ENCODE results near the gene COPS7A. TPM values are rescaled to one million over a fixed set of nuclear protein-coding genes. Genes with fewer than 3 reads are reported as not detected.
A peak's percentile ranks its signal among the peaks of the same experiment; 100 is the strongest.

Gene COPS7A
- total and polyA plus RNA-seq, 9 of the 15 experiments (the other 6 are each of a cell fraction or from before 2014, with no cell fraction given), result 12.7 to 36.0 (median 24.3) TPM

DNA sequence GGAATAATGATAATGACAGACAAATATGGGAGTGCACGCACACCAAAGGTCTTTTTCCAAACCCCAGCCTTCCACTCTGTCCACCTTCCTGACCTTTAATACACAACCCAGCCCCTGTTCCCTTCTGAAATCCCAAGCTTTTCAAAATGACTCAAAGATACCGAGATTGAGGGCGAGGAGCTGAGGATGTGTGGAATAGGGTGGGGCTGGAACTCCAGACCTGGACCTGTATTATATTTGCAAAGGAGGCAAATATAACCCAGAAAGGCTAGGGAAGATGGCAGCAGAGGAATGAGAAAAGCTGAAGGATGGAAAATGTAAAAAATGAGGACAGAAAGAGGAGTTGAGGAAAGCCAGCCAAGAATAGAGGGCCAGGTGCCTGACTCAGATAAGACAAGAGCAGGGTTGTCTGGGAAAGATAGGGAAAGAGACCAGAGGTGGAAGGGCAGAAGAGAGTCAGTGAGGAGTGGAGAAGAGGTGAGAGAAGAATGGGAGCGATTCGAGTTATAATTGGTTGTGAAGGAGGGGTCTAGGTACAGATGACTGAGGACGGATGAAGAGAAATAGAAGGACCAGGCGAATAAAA, 41.3 kb downstream of the COPS7A start (continued):
- no peak for TF ChIP-seq ELF2 (CRISPR knock-in tag; IDR thresholded peaks at IDR 0.05)
- TF ChIP-seq, protein P1, sequence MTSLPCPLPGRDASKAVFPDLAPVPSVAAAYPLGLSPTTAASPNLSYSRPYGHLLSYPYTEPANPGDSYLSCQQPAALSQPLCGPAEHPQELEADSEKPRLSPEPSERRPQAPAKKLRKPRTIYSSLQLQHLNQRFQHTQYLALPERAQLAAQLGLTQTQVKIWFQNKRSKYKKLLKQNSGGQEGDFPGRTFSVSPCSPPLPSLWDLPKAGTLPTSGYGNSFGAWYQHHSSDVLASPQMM (CRISPR knock-in tag; IDR thresholded peaks at IDR 0.05), result no peak
- TF ChIP-seq MYC (IDR thresholded peaks at IDR 0.05; ENCODE audit: low read depth, low read length), result peak; percentile 39; the same call in 1 of the 2 replicates
- TF ChIP-seq MYC (CRISPR knock-in tag; IDR thresholded peaks at IDR 0.05; ENCODE audit: borderline replicate concordance, low read depth), result no peak
- TF ChIP-seq SRSF7 (optimal IDR thresholded peaks at IDR 0.05; ENCODE audit: low read depth, low read length), result no peak
- no peak for TF ChIP-seq RBFOX2 (IDR thresholded peaks at IDR 0.05; ENCODE audit: low read depth, low read length)
- no peak for TF ChIP-seq HMGN3 (IDR thresholded peaks at IDR 0.05; ENCODE audit: borderline replicate concordance, extremely low read depth, insufficient read length, low read depth, low read length)
- TF ChIP-seq ZC3H4 (CRISPR knock-in tag; IDR thresholded peaks at IDR 0.05; ENCODE audit: borderline replicate concordance), result no peak
- TF ChIP-seq, protein P2, sequence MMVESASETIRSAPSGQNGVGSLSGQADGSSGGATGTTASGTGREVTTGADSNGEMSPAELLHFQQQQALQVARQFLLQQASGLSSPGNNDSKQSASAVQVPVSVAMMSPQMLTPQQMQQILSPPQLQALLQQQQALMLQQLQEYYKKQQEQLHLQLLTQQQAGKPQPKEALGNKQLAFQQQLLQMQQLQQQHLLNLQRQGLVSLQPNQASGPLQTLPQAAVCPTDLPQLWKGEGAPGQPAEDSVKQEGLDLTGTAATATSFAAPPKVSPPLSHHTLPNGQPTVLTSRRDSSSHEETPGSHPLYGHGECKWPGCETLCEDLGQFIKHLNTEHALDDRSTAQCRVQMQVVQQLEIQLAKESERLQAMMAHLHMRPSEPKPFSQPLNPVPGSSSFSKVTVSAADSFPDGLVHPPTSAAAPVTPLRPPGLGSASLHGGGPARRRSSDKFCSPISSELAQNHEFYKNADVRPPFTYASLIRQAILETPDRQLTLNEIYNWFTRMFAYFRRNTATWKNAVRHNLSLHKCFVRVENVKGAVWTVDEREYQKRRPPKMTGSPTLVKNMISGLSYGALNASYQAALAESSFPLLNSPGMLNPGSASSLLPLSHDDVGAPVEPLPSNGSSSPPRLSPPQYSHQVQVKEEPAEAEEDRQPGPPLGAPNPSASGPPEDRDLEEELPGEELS (CRISPR knock-in tag; IDR thresholded peaks at IDR 0.05; ENCODE audit: borderline replicate concordance), result no peak
- TF ChIP-seq, protein P3, sequence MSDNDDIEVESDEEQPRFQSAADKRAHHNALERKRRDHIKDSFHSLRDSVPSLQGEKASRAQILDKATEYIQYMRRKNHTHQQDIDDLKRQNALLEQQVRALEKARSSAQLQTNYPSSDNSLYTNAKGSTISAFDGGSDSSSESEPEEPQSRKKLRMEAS (CRISPR knock-in tag; IDR thresholded peaks at IDR 0.05), result no peak
- no peak for TF ChIP-seq CEBPB (tag; IDR thresholded peaks at IDR 0.05)
- TF ChIP-seq ETV1 (tag; conservative IDR thresholded peaks at IDR 0.05; ENCODE audit: low read depth), result no peak
- TF ChIP-seq ZNF274 (IDR thresholded peaks at IDR 0.05; ENCODE audit: borderline replicate concordance, low read depth, low read length), result no peak
- TF ChIP-seq, protein P4, sequence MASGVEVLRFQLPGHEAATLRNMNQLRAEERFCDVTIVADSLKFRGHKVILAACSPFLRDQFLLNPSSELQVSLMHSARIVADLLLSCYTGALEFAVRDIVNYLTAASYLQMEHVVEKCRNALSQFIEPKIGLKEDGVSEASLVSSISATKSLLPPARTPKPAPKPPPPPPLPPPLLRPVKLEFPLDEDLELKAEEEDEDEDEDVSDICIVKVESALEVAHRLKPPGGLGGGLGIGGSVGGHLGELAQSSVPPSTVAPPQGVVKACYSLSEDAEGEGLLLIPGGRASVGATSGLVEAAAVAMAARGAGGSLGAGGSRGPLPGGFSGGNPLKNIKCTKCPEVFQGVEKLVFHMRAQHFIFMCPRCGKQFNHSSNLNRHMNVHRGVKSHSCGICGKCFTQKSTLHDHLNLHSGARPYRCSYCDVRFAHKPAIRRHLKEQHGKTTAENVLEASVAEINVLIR (CRISPR knock-in tag; IDR thresholded peaks at IDR 0.05), result no peak
- TF ChIP-seq KAT8 (IDR thresholded peaks at IDR 0.05; ENCODE audit: low read depth), result no peak
- TF ChIP-seq, protein P5, sequence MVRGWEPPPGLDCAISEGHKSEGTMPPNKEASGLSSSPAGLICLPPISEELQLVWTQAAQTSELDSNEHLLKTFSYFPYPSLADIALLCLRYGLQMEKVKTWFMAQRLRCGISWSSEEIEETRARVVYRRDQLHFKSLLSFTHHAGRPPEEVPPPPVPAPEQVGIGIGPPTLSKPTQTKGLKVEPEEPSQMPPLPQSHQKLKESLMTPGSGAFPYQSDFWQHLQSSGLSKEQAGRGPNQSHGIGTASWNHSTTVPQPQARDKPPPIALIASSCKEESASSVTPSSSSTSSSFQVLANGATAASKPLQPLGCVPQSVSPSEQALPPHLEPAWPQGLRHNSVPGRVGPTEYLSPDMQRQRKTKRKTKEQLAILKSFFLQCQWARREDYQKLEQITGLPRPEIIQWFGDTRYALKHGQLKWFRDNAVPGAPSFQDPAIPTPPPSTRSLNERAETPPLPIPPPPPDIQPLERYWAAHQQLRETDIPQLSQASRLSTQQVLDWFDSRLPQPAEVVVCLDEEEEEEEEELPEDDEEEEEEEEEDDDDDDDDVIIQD (CRISPR knock-in tag; IDR thresholded peaks at IDR 0.05), result no peak
- TF ChIP-seq, protein P6, sequence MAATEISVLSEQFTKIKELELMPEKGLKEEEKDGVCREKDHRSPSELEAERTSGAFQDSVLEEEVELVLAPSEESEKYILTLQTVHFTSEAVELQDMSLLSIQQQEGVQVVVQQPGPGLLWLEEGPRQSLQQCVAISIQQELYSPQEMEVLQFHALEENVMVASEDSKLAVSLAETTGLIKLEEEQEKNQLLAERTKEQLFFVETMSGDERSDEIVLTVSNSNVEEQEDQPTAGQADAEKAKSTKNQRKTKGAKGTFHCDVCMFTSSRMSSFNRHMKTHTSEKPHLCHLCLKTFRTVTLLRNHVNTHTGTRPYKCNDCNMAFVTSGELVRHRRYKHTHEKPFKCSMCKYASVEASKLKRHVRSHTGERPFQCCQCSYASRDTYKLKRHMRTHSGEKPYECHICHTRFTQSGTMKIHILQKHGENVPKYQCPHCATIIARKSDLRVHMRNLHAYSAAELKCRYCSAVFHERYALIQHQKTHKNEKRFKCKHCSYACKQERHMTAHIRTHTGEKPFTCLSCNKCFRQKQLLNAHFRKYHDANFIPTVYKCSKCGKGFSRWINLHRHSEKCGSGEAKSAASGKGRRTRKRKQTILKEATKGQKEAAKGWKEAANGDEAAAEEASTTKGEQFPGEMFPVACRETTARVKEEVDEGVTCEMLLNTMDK (IDR thresholded peaks at IDR 0.05; ENCODE audit: borderline replicate concordance, insufficient read depth, low read depth, low read length, poor library complexity, severe bottlenecking), result no peak
- TF ChIP-seq DMBX1 (CRISPR knock-in tag; IDR thresholded peaks at IDR 0.05; ENCODE audit: borderline replicate concordance), result 0 out of 2 replicates have a peak, but pooled peaks have one; percentile 36

All from K562 (cell line).